ENCODE results near the gene ABCG1.

- TF ChIP-seq, protein P1, sequence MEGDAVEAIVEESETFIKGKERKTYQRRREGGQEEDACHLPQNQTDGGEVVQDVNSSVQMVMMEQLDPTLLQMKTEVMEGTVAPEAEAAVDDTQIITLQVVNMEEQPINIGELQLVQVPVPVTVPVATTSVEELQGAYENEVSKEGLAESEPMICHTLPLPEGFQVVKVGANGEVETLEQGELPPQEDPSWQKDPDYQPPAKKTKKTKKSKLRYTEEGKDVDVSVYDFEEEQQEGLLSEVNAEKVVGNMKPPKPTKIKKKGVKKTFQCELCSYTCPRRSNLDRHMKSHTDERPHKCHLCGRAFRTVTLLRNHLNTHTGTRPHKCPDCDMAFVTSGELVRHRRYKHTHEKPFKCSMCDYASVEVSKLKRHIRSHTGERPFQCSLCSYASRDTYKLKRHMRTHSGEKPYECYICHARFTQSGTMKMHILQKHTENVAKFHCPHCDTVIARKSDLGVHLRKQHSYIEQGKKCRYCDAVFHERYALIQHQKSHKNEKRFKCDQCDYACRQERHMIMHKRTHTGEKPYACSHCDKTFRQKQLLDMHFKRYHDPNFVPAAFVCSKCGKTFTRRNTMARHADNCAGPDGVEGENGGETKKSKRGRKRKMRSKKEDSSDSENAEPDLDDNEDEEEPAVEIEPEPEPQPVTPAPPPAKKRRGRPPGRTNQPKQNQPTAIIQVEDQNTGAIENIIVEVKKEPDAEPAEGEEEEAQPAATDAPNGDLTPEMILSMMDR (IDR thresholded peaks at IDR 0.05): no peak
- no peak for TF ChIP-seq ZFX (IDR thresholded peaks at IDR 0.05; ENCODE audit: borderline replicate concordance)
Measured at GRCh38 chr21:42307106-42307505, 88.2 kb downstream of the ABCG1 start.
